Activated naive CD4-positive, alpha-beta T cell treated with anti-CD3 and anti-CD28 coated beads, Interleukin-2, amount 50 U/mL, for 72 hours (primary cell): ENCODE measurements around the gene G3BP1. TPM values are rescaled to one million over a fixed set of nuclear protein-coding genes. Genes with fewer than 3 reads are reported as not detected.
A peak's percentile ranks its signal among the peaks of the same experiment; 100 is the strongest.
"Not testable (repeated sequence)": the region's sequence is repeated elsewhere in the genome, so short reads cannot be mapped to it uniquely, and the experiment has no call there.

Experiments
- ATAC-seq, 2 donors: fragments of 150-1000 bp; cut with Tn5 transposase; 2 replicates each; pipeline ENCODE4 v1.10.0; 2021; ENCODE audit warnings: mild to moderate bottlenecking in 2 of 2, moderate library complexity in 2 of 2
- DNase-seq, 2 donors: peaks; one replicate each; pipeline ENCODE4 v3.0.0; 2021 to 2022; ENCODE audit warnings: low spot score in 2 of 2
- H3K27ac Mint-ChIP-seq, 2 donors: one replicate each; pipeline ENCODE4 v1.8.0; 2022; ENCODE audit warnings: mild to moderate bottlenecking in 2 of 2, mixed read lengths in 2 of 2
- H3K36me3 Mint-ChIP-seq, 2 donors: one replicate each; pipeline ENCODE4 v1.8.0; 2022; ENCODE audit warnings: mixed read lengths in 2 of 2
- H3K9me3 Mint-ChIP-seq, 2 donors: one replicate each; pipeline ENCODE4 v1.8.0; 2022; ENCODE audit warnings: mixed read lengths in 2 of 2
- total RNA-seq, 2 donors: library from RNA; stranded (reverse); gene quantifications; one replicate each; pipeline ENCODE4 v1.2.3, GENCODE V29; 2022

Gene G3BP1
- total RNA-seq, 2 donors from 2014 or later = 185 to 250 TPM

DNA sequence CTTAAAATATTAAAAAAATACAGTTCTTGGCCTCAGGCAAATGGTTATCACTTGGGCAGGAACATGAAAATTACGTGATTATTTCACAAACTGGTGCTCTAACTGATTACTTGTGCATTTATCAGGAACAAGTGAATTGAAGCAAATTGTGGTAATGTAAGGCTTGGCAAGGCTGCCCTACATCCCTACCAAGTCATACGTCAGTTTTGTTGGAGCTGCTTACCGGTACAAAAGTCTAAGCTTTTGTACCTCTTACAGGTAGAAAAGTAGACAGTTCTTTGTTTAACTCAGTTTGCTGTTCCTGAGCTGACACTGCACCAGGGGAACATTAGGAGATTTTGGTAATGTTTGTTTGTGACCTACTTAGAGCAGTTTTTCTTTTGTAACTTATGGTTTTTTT is 2.2 kb downstream of the G3BP1 start:
- peaks cover 23 to 42% of the 10 kb centered on the region in 2 donors for H3K36me3 Mint-ChIP-seq
- no peak for ATAC-seq

GRCh38 chr5:151775025-151775606 is 3.4 kb downstream of the G3BP1 start:
- H3K36me3 Mint-ChIP-seq = peaks cover 23 to 42% of the 10 kb centered on the region in 2 donors
- no peak overlapping the region for H3K27ac Mint-ChIP-seq
- ATAC-seq (no peak), DNase-seq (no peak)
- H3K9me3 Mint-ChIP-seq = no peaks in the 10 kb centered on the region

More for the DNA sequence above, 2.2 kb downstream of the G3BP1 start:
- H3K27ac Mint-ChIP-seq = peak overlapping the region in 1 of 2 donors; percentile 75
- no peaks in the 10 kb centered on the region for H3K9me3 Mint-ChIP-seq
- no peak for DNase-seq

- no peak overlapping the region for H3K27ac Mint-ChIP-seq
- DNase-seq (no peak), ATAC-seq (no peak)
- H3K9me3 Mint-ChIP-seq = no peaks in the 10 kb centered on the region
- H3K36me3 Mint-ChIP-seq = peaks cover 12 to 24% of the 10 kb centered on the region in 2 donors
Measured at GRCh38 chr5:151779531-151780125, 7.9 kb downstream of the G3BP1 start.

GRCh38 chr5:151780348-151780747 is 8.6 kb downstream of the G3BP1 start:
- peaks cover 11 to 17% of the 10 kb centered on the region in 2 donors for H3K36me3 Mint-ChIP-seq
- H3K9me3 Mint-ChIP-seq = no peaks in the 10 kb centered on the region
- DNase-seq = no peak
- H3K27ac Mint-ChIP-seq = peak overlapping the region in 1 of 2 donors; percentile 36
- ATAC-seq = no peak

GRCh38 chr5:151781201-151781600 is 9.4 kb downstream of the G3BP1 start:
- peaks cover 7 to 9% of the 10 kb centered on the region in 2 donors for H3K36me3 Mint-ChIP-seq
- DNase-seq = no peak
- H3K27ac Mint-ChIP-seq = no peak overlapping the region
- no peaks in the 10 kb centered on the region for H3K9me3 Mint-ChIP-seq
- peak in 1 of 2 donors; percentile 9 for ATAC-seq

DNA sequence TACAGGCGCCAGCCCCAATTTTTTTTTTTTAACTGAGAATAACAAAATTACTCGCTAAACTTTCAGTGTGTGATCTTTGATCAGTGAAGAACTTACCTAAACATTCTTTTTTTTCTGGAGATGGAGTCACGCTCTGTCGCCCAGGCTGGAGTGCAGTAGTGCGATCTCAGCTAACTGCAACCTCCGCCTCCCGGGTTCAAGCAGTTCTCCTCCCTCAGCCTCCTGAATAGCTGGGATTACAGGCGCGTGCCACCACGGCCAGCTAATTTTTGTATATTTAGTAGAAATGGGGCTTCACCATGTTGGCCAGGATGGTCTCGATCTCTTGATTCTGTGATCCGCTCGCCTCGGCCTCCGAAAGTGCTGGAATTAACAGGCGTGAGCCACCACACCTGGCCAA is 11.9 kb downstream of the G3BP1 start:
- not testable (repeated sequence) for H3K36me3 Mint-ChIP-seq, ATAC-seq, H3K9me3 Mint-ChIP-seq, H3K27ac Mint-ChIP-seq, DNase-seq

GRCh38 chr5:151784141-151784540 is 12.4 kb downstream of the G3BP1 start:
- no peak overlapping the region for H3K27ac Mint-ChIP-seq
- peaks cover 0 to 2% of the 10 kb centered on the region in 2 donors for H3K36me3 Mint-ChIP-seq
- no peaks in the 10 kb centered on the region for H3K9me3 Mint-ChIP-seq
- no peak for ATAC-seq
- DNase-seq = no peak

- H3K36me3 Mint-ChIP-seq = peaks cover 2 to 19% of the 10 kb centered on the region in 2 donors
Measured at GRCh38 chr5:151786468-151786867, 14.7 kb downstream of the G3BP1 start.

GRCh38 chr5:151787817-151788216 is 16.1 kb downstream of the G3BP1 start:
- ATAC-seq (no peak), DNase-seq (no peak)
- Mint-ChIP-seq H3K9me3 (no peaks in the 10 kb centered on the region), H3K27ac (no peak overlapping the region), H3K36me3 (peaks cover 7 to 26% of the 10 kb centered on the region in 2 donors)

More at GRCh38 chr5:151786468-151786867, 14.7 kb downstream of the G3BP1 start:
- no peaks in the 10 kb centered on the region for H3K9me3 Mint-ChIP-seq
- ATAC-seq (no peak), DNase-seq (no peak)
- no peak overlapping the region for H3K27ac Mint-ChIP-seq

DNA sequence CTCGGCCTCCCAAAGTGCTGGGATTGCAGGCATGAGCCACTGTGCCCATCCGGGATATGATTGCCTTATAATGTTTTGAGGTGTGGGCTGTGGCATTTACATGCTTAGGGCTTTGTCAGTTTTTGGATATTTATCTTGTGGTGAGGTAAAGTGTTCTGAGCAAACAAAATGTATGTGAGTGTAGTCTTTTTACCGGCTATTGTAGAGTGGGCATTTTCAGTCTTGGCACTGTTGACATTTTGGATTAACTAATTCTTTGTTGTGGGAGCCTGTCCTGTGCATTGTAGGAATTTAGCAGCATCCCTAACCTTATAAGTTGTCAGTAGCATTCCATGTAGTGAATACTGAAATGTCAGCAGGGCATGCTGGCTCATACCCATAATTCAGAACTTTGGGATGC is 21.6 kb downstream of the G3BP1 start:
- DNase-seq (no peak), ATAC-seq (no peak)
- H3K36me3 Mint-ChIP-seq = peaks cover 14 to 47% of the 10 kb centered on the region in 2 donors
- H3K9me3 Mint-ChIP-seq = no peaks in the 10 kb centered on the region
- no peak overlapping the region for H3K27ac Mint-ChIP-seq

DNA sequence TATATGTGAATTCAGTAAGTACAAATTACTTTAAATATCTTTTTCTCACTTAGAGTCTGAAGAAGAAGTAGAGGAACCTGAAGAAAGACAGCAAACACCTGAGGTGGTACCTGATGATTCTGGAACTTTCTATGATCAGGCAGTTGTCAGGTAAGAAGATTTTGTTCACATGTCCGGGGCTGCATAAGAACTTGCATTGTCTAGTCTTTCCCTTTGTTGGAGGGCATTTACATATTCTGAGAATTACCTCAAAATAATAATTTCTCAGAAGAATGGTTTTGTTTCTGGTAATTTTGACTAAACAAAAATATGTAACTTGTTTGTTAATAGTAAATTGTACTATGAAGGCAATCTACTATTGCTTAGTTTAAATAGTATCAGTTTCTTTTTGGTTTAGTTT is 23.7 kb downstream of the G3BP1 start:
- ATAC-seq (no peak), DNase-seq (no peak)
- Mint-ChIP-seq H3K36me3 (peaks cover 23 to 44% of the 10 kb centered on the region in 2 donors), H3K27ac (no peak overlapping the region), H3K9me3 (no peaks in the 10 kb centered on the region)

GRCh38 chr5:151798674-151799073 is 26.9 kb downstream of the G3BP1 start:
- H3K27ac Mint-ChIP-seq = peak overlapping the region in 1 of 2 donors; percentile 11
- H3K9me3 Mint-ChIP-seq = no peaks in the 10 kb centered on the region
- DNase-seq (no peak), ATAC-seq (no peak)
- peaks cover 17 to 52% of the 10 kb centered on the region in 2 donors for H3K36me3 Mint-ChIP-seq

GRCh38 chr5:151799407-151799806 is 27.7 kb downstream of the G3BP1 start:
- Mint-ChIP-seq H3K27ac (peak overlapping the region in 1 of 2 donors; percentile 1), H3K9me3 (no peaks in the 10 kb centered on the region), H3K36me3 (peaks cover 20 to 52% of the 10 kb centered on the region in 2 donors)
- ATAC-seq (peak; percentile 47 to 51), DNase-seq (no peak)

DNA sequence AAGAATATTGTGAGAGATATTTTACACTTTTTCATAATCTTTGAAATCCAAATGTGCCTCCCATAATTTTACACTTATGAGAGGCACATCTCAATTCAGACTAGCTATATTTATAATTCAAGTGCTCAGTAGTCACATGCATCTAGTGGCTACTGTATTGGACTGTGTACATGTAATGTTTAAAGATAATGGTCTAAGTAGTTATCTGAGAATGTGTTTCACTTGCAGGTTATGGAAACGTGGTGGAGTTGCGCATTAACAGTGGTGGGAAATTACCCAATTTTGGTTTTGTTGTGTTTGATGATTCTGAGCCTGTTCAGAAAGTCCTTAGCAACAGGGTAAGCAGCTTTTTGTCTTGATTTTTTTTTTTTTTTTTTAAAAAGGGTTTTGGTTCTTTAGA is 28.8 kb downstream of the G3BP1 start:
- no peak for ATAC-seq
- DNase-seq = no peak
- no peaks in the 10 kb centered on the region for H3K9me3 Mint-ChIP-seq
- H3K36me3 Mint-ChIP-seq = peaks cover 20 to 56% of the 10 kb centered on the region in 2 donors
- no peak overlapping the region for H3K27ac Mint-ChIP-seq

GRCh38 chr5:151805414-151806223 is 33.9 kb downstream of the G3BP1 start:
- peak in 1 of 2 donors; percentile 28 for ATAC-seq
- H3K27ac Mint-ChIP-seq = peak overlapping the region in 1 of 2 donors; percentile 69
- peaks cover 0 to 4% of the 10 kb centered on the region in 2 donors for H3K9me3 Mint-ChIP-seq
- DNase-seq = no peak
- H3K36me3 Mint-ChIP-seq = peaks cover 5 to 75% of the 10 kb centered on the region in 2 donors

GRCh38 chr5:151808451-151809169 is 36.9 kb downstream of the G3BP1 start:
- Mint-ChIP-seq H3K9me3 (peaks cover 0 to 4% of the 10 kb centered on the region in 2 donors), H3K36me3 (peaks cover 10 to 79% of the 10 kb centered on the region in 2 donors), H3K27ac (no peak overlapping the region)
- ATAC-seq (no peak), DNase-seq (no peak)
